HG03066 (cell line): ENCODE measurements around the gene TOP3B.

Experiments
- ATAC-seq: cut with Tn5 transposase; IDR thresholded peaks from one replicate; pipeline ENCODE4 v1.9.1; 2021; ENCODE audit warnings: low read depth; ENCODE audit not compliant: unreplicated experiment

Gene TOP3B

DNA sequence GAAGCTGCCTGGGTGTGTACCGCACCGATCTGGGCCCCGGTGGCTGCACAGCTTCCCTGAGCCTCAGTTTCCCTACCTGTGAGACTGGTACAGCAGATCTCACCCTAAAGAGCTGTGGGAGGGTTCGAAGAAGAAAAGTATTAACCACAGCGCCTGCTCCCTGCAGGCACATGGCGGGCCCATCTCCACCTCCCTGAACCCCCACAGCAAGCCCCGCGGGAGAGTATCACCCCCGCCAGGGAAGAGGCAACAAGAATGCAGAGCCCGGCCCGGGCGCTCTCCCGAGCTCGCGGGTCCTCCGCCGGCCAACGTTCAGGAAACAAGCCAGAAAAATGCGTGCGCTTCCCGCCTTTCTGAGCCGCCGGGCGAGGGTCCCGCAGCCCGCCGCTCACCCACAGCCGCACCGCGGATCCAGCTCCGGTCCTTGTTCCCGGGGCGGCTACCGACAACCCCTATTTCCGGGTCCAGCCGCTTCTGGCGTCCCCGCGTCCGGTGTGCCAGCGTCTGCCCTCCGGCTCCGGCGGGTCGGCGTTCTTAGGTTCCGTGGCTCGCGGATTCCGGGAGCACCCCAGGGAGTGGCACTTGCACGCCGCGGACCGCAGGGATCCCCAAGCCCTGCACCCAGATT is at the start of gene TOP3B:
Gene TOP3B, minus strand, starts transcription at position 450 of the 628 bp plus-strand sequence. CDS start 7,078 bp downstream, outside the sequence.
- peak; percentile 72 for ATAC-seq

GRCh38 chr22:22031183-22031945 is 48.8 kb upstream of the TOP3B start:
- no peak for ATAC-seq

DNA sequence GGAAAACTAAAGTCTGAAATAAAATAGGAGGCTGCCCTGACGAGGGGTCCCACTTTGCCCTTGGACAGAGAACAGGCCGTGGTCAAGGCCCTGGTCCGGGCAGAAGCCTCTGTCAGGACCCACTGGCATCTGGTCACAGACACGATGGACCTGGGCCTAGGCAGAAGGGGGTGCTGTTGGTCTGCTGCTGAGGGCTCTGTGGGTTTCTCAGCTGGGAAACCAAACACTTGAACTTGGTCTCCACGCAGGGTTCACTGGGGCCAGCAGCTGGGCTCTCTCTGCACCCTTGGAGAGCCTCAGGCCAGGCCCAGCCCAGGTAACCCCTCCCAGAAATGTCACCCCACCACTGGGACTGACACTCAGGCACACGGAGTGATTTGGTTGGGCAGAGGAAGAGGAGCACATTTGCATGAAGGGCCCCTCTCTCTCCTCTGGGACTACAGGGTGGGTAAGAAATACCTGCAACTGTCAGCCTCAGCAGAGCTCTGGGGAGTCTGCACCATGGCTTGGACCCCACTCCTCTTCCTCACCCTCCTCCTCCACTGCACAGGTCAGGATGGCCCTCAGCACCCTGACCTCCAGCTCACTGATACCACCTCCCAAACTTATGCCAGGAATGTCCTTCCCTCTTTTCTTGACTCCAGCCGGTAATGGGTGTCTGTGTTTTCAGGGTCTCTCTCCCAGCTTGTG is 48.1 kb upstream of the TOP3B start:
- peak; percentile 57 for ATAC-seq

GRCh38 chr22:22027955-22028354 is 45.4 kb upstream of the TOP3B start:
- no peak for ATAC-seq

DNA sequence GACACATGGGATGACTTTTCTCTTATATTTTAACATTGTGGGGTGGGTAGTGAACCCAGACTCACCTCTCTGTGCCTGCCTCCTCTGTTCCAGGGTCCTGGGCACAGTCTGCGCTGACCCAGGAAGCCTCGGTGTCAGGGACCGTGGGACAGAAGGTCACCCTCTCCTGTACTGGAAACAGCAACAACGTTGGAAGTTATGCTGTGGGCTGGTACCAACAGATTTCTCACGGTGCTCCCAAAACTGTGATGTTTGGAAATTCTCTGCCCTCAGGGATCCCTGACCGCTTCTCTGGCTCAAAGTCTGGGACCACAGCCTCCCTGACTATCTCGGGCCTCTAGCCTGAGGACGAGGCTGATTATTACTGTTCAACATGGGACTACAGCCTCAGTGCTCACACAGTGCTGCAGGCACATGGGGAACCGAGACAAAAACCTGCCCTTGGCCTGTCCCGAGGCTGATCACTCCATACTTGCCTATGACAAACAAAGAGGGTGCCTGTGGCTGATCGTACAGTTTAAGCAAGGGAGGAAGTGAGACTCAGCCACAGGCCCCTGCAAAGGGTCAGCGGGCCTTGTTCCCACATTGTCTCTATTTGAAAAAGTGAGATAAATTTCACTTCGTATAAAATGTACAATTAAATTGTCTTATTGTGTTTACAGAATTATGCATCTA is 43.7 kb upstream of the TOP3B start:
- peak; percentile 63 for ATAC-seq

GRCh38 chr22:22025320-22026156 is 43.0 kb upstream of the TOP3B start:
- no peak for ATAC-seq

- ATAC-seq, result no peak
Observed at GRCh38 chr22:22024440-22024839, 41.9 kb upstream of the TOP3B start.

- no peak for ATAC-seq
Observed at GRCh38 chr22:22023581-22024137, 41.1 kb upstream of the TOP3B start.

DNA sequence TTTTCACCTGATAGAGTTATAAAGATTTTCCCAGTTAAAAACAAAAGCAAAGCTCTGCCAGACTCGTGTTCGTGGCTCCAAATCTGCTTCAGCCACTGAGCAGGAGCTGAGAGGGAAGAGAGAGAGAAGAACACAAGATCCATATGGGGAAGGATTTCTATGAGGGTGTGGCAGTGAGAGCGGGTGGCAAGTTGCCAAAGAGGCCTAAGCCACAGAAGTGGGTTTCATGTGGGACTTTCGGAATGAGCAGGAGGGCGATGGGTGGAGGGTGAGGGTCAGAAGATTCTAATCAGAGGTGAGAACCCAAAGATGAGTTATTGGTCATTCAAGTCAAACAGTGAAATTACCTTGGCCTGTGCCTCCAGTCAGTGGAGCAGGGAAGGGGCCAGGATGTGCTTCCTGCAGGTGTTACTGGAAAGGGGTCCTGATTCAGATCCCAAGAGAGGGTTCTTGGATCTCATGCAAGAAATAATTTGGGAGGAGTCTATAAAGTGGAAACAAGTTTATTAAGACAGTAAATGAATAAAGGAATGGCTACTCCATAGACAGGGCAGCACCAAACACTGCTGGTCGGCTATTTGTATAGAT is 40.5 kb upstream of the TOP3B start:
- ATAC-seq, result no peak

- ATAC-seq, result no peak
Observed at GRCh38 chr22:22022255-22022840, 39.8 kb upstream of the TOP3B start.

DNA sequence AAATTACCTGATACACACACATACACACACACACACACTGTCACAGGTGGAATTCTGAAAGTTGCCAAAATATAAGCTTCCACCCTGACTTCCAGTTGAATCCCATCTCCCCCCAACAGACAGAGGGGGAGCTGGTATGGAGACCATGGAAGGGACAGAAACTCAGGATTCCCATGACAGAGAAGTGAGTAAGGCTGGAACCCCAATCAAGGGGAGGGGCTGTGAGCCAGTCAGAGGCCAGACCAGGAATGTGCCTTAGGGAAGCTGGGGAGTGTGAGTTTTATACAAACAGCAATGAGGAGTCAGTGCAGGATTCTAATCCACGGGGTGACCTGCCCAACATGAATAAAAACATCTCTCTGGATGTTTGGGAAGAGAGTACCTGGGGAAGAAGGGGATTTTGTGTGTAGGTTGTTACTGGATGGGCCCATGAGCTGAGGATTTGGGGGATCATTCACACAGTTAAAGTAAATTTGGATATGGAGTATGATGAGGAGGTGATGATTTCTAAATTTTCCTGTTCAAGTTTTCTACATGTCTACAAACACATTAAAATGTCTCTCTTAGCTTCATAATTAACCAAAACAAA is 38.7 kb upstream of the TOP3B start:
- ATAC-seq, result no peak

- ATAC-seq, result no peak
Observed at GRCh38 chr22:22020425-22020852, 37.9 kb upstream of the TOP3B start.

DNA sequence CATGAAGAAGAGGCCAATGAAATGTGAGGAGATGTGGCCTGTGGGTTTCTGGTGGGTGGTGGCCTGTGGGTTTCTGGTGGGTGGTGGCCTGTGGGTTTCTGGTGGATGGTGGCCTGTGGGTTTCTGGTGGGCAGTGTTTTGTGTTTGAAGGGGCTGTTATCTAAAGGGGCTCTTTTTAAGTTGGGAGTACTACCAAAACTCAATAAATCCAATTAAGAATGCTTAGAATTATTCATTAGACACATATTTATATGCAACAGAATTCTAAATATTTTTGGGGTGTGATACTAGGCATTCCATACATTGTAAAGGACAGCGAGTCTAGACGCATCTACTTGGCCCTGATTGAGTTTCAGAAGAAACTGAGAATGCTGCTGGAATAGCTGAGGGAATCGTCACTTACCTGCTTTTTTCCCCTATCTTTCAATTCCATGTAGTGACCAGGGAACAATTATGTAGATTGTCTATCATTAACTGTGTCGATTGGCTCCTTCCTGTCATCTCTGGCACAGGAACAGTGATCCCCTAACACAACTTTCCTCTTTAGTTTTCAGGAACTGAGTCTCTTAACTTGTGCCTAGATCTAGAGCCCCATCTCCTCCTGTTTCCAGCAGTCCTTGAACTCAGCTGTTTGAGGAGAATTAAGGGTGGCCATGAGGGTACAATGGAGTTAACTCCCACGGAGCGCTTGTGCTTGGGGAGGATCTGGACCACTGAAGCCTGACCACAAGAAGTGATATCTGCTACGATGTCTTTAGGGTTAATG is 37.3 kb upstream of the TOP3B start:
- no peak for ATAC-seq

- no peak for ATAC-seq
Observed at GRCh38 chr22:22018825-22019658, 36.5 kb upstream of the TOP3B start.

DNA sequence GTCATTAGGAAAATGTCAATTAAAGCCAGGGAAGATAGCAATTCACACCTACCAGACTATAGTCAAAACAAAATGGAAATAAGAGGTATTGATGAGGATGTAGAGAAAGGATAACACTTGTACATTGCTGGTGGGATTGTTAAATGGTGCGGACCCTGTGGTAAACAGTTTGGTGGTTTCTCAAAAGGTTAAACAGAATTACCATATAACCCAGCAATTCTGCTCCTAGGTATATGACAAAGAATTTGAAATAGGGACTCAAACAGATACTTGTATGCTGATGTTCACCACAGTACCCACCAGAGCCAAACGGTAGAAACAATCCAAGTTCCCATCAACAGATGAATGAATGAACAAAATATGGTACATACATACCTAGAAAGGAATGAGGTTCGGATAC is 33.0 kb upstream of the TOP3B start:
- no peak for ATAC-seq

DNA sequence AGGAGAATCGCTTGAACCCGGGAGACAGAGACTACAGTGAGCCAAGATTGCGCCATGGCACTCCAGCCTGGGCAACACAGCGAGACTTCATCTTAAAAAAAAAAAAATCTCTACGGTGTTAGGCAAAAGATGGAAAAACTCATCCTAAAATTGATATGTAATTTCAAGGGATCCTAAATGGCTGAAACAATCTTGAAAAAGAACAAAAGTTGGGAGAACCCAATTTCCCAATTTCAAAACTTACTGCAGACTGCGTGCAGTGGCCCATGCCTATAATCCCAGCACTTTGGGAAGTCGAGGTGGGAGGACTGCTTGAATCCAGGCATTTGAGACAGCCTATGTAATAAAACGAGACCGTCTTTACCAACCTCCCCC is 31.7 kb upstream of the TOP3B start:
- ATAC-seq, result no peak
